Astrocyte of the spinal cord (primary cell): ENCODE measurements around the gene LITAFD.

Experiments
- DNase-seq: peaks from one replicate; pipeline ENCODE4 v3.0.0; 2011; ENCODE audit warnings: low read depth, low spot score
- H3K4me3 ChIP-seq: 2 replicates; pipeline ENCODE4 v1.5.1; 2011; ENCODE audit warnings: low read depth, mild to moderate bottlenecking, low read length, moderate library complexity
- CTCF ChIP-seq: IDR thresholded peaks from 2 replicates; pipeline ENCODE4 v1.5.1; 2012; ENCODE audit warnings: low read depth, mild to moderate bottlenecking, low read length, inconsistent platforms
- in situ Hi-C: cut with HindIII; loops from 2 replicates; pipeline ENCODE4 v1.10.0; 2017; ENCODE audit warnings: low sequenced_read_pairs

The LITAFD gene

GRCh38 chr16:8877894-8878522 is 4.1 kb upstream of the LITAFD start:
- DNase-seq = no peak
- no peak overlapping the region for H3K4me3 ChIP-seq
- in situ Hi-C loops = no loop called here
- no peak for TF ChIP-seq CTCF

- in situ Hi-C loops = no loop called here
- DNase-seq = peak; percentile 59
- no peak overlapping the region for H3K4me3 ChIP-seq
- no peak for TF ChIP-seq CTCF
These were observed 3.6 kb upstream of the LITAFD start for GRCh38 chr16:8878523-8878911.

GRCh38 chr16:8880839-8881510 is 1.2 kb upstream of the LITAFD start:
- no peak for TF ChIP-seq CTCF
- H3K4me3 ChIP-seq = no peak overlapping the region
- no peak for DNase-seq
- in situ Hi-C loops = no loop called here

GRCh38 chr16:8882725-8883377 is 700 bp downstream of the LITAFD start:
- no peak for DNase-seq
- H3K4me3 ChIP-seq = no peak overlapping the region
- TF ChIP-seq CTCF = no peak
- in situ Hi-C loops = no loop called here

- in situ Hi-C loops = no loop called here
- peak; percentile 40 for DNase-seq
- TF ChIP-seq CTCF = peak; percentile 19
- H3K4me3 ChIP-seq = no peak overlapping the region
These were observed 3.8 kb downstream of the LITAFD start for GRCh38 chr16:8885674-8886592.
